ENCODE results near the gene SECTM1.
"Not testable (repeated sequence)": the region's sequence is repeated elsewhere in the genome, so short reads cannot be mapped to it uniquely, and the experiment has no call there.

The SECTM1 gene

GRCh38 chr17:82358465-82359350, 25.1 kb upstream of the SECTM1 start, which contains the start of gene TEX19:
Gene TEX19 (plus strand): TSS chr17:82359247. CDS start chr17:82362151, 2,904 bp downstream.
- TF ChIP-seq ZNF274 (IDR thresholded peaks at IDR 0.05; ENCODE audit: low read depth, low read length), result no peak
- no peak within 1 kb of the TSS; the same call in 1 of the 2 replicates for H3K4me3 ChIP-seq (ENCODE audit: low read length)

- TF ChIP-seq ZNF274 (IDR thresholded peaks at IDR 0.05; ENCODE audit: low read depth, low read length), result no peak
- H3K4me3 ChIP-seq (ENCODE audit: low read length), result no peak overlapping the region
Measured at GRCh38 chr17:82357394-82357793, 23.8 kb upstream of the SECTM1 start.

GRCh38 chr17:82356845-82357355, 23.3 kb upstream of the SECTM1 start:
- no peak for TF ChIP-seq ZNF274 (IDR thresholded peaks at IDR 0.05; ENCODE audit: low read depth, low read length)
- H3K4me3 ChIP-seq (ENCODE audit: low read length), result no peak overlapping the region

- no peak overlapping the region for H3K4me3 ChIP-seq (ENCODE audit: low read length)
Measured at GRCh38 chr17:82355770-82356427, 22.3 kb upstream of the SECTM1 start.

GRCh38 chr17:82354804-82355308, 21.3 kb upstream of the SECTM1 start:
- no peak for TF ChIP-seq ZNF274 (IDR thresholded peaks at IDR 0.05; ENCODE audit: low read depth, low read length)
- H3K4me3 ChIP-seq (ENCODE audit: low read length), result no peak overlapping the region

More at GRCh38 chr17:82355770-82356427, 22.3 kb upstream of the SECTM1 start:
- no peak for TF ChIP-seq ZNF274 (IDR thresholded peaks at IDR 0.05; ENCODE audit: low read depth, low read length)

- TF ChIP-seq ZNF274 (IDR thresholded peaks at IDR 0.05; ENCODE audit: low read depth, low read length), result no peak
- H3K4me3 ChIP-seq (ENCODE audit: low read length), result no peak overlapping the region
Measured at GRCh38 chr17:82353484-82353883, 19.9 kb upstream of the SECTM1 start.

GRCh38 chr17:82351713-82352488, 18.3 kb upstream of the SECTM1 start:
- no peak overlapping the region for H3K4me3 ChIP-seq (ENCODE audit: low read length)
- no peak for TF ChIP-seq ZNF274 (IDR thresholded peaks at IDR 0.05; ENCODE audit: low read depth, low read length)

- TF ChIP-seq ZNF274 (IDR thresholded peaks at IDR 0.05; ENCODE audit: low read depth, low read length), result no peak
- H3K4me3 ChIP-seq (ENCODE audit: low read length), result no peak overlapping the region
Measured at GRCh38 chr17:82351254-82351712, 17.7 kb upstream of the SECTM1 start.

GRCh38 chr17:82350182-82351030, 16.8 kb upstream of the SECTM1 start:
- H3K4me3 ChIP-seq (ENCODE audit: low read length), result no peak overlapping the region
- TF ChIP-seq ZNF274 (IDR thresholded peaks at IDR 0.05; ENCODE audit: low read depth, low read length), result no peak

GRCh38 chr17:82349287-82349701, 15.7 kb upstream of the SECTM1 start:
- TF ChIP-seq ZNF274 (IDR thresholded peaks at IDR 0.05; ENCODE audit: low read depth, low read length), result no peak

GRCh38 chr17:82348866-82349265, 15.3 kb upstream of the SECTM1 start:
- H3K4me3 ChIP-seq (ENCODE audit: low read length), result no peak overlapping the region
- no peak for TF ChIP-seq ZNF274 (IDR thresholded peaks at IDR 0.05; ENCODE audit: low read depth, low read length)

More at GRCh38 chr17:82349287-82349701, 15.7 kb upstream of the SECTM1 start:
- H3K4me3 ChIP-seq (ENCODE audit: low read length), result no peak overlapping the region

GRCh38 chr17:82348434-82348833, 14.9 kb upstream of the SECTM1 start:
- no peak for TF ChIP-seq ZNF274 (IDR thresholded peaks at IDR 0.05; ENCODE audit: low read depth, low read length)
- H3K4me3 ChIP-seq (ENCODE audit: low read length), result no peak overlapping the region

GRCh38 chr17:82347994-82348393, 14.4 kb upstream of the SECTM1 start:
- not testable (repeated sequence) for H3K4me3 ChIP-seq (ENCODE audit: low read length)
